Measurements from ENCODE around the gene LIPT2. TPM values are rescaled to one million over a fixed set of nuclear protein-coding genes. Genes with fewer than 3 reads are reported as not detected.

LIPT2 gene
- total RNA-seq, 1 experiment from 2014 or later = 9.3 TPM

DNA sequence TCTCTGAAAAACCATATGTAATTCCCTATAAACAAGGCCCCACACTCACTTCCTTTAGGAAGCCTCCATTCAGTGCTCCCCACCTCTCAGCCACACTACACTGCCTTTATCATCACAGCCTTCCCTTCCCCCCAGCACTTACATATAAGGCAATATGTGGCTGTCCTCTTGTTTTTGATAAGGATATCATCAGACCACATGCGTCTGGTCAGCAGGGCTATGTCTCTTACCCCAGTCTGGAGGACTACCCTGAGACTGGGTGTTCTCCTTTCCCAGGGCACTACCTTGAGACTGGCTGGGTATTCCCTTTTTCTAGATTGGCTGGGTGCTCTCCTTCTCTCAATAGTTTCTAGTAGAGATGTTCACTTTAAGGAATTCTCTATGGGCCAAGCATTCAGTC lies 33.9 kb downstream of the LIPT2 start (continued):
- no peak for TF ChIP-seq RELA (CRISPR knock-in tag; IDR thresholded peaks at IDR 0.05; ENCODE audit: borderline replicate concordance)

DNA sequence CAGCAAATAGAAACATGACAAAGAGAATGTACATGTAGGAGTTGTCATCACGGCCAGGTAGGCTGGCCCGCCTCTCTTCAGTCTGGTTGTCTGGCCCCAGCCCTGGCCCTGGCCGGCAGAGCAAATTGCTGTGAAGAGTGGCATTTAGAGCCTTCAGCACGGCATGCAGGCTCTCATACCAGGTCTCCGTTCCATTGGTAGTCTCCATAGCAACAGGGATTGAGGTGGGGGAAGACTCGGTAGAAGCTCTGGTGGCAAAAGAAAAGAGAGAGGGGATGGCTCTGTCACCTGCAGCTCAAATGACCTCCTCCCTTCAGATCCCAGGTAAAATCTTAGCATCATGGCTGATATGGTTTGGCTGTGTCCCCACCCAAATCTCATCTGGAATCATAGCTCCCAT lies 36.2 kb downstream of the LIPT2 start:
- Mint-ChIP-seq H3K27ac (no peak overlapping the region), H3K27me3 (ENCODE audit: low read depth) (no peaks in the 10 kb centered on the region; the same call in 1 of the 2 replicates), H3K36me3 (no peaks in the 10 kb centered on the region), H3K4me1 (peaks cover 3% of the 10 kb centered on the region), H3K4me3 (no peak overlapping the region), H3K9me3 (no peaks in the 10 kb centered on the region)
- DNase-seq (ENCODE audit: low spot score) (no peak), ATAC-seq (no peak)
- ChIA-PET POLR2A (no interaction called here), CTCF (interaction anchor here (1.9 kb wide), 1 partner anchor 113 kb away, joined by 10 read pairs; no protein-coding TSS in a partner anchor)
- TF ChIP-seq SMAD3 (CRISPR knock-in tag; IDR thresholded peaks at IDR 0.05; ENCODE audit: borderline replicate concordance) (no peak), NFATC4 (CRISPR knock-in tag; IDR thresholded peaks at IDR 0.05) (no peak), HMGA2 (CRISPR knock-in tag; IDR thresholded peaks at IDR 0.05) (no peak)

DNA sequence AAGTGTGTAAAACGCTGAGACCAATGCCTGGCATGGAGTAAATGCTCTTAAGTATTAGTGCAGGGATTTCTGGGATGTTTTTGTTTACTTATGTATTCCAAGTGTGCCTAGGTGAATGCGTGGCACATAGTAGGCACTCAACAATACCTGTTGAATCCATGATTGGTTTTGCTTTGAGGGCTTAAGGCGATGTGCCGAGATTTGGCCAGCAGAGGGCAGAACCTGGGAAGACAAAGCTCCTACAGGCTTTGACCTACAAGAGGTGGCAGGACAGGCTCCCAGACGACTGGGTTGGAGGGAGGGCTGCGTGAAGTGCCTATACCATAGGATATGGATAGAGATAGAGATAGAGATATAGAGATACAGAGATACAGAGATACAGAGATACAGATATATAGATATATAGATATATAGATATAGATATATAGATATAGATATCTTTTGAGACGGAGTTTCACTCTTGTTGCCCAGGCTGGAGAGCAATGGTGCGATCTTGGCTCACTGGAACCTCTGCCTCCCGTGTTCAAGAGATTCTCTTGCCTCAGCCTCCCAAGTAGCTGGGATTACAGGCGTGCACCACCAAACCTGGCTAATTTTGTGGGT lies 40.0 kb downstream of the LIPT2 start:
- peak; percentile 87 for DNase-seq (ENCODE audit: low spot score)
- no peak overlapping the region for H3K4me3 Mint-ChIP-seq
- TF ChIP-seq ZNF121 (CRISPR knock-in tag; IDR thresholded peaks at IDR 0.05) = 0 out of 2 replicates have a peak, but pooled peaks have one; percentile 7
- TF ChIP-seq ZNF263 (CRISPR knock-in tag; IDR thresholded peaks at IDR 0.05; ENCODE audit: low read depth) = no peak
- TF ChIP-seq, protein P1, sequence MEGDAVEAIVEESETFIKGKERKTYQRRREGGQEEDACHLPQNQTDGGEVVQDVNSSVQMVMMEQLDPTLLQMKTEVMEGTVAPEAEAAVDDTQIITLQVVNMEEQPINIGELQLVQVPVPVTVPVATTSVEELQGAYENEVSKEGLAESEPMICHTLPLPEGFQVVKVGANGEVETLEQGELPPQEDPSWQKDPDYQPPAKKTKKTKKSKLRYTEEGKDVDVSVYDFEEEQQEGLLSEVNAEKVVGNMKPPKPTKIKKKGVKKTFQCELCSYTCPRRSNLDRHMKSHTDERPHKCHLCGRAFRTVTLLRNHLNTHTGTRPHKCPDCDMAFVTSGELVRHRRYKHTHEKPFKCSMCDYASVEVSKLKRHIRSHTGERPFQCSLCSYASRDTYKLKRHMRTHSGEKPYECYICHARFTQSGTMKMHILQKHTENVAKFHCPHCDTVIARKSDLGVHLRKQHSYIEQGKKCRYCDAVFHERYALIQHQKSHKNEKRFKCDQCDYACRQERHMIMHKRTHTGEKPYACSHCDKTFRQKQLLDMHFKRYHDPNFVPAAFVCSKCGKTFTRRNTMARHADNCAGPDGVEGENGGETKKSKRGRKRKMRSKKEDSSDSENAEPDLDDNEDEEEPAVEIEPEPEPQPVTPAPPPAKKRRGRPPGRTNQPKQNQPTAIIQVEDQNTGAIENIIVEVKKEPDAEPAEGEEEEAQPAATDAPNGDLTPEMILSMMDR (IDR thresholded peaks at IDR 0.05) = peak; percentile 75
- no peaks in the 10 kb centered on the region for H3K36me3 Mint-ChIP-seq
- H3K9me3 Mint-ChIP-seq = no peaks in the 10 kb centered on the region
- POLR2A ChIA-PET = interaction anchor here (1.2 kb wide), 1 partner anchor 55 kb away, joined by 3 read pairs; the partner anchor contains the start of gene PGM2L1
- peak; percentile 87 for ATAC-seq
- H3K4me1 Mint-ChIP-seq = no peaks in the 10 kb centered on the region
- H3K27me3 Mint-ChIP-seq (ENCODE audit: low read depth) = no peaks in the 10 kb centered on the region; the same call in 1 of the 2 replicates
- CTCF ChIA-PET = interaction anchor here (0.6 to 8.6 kb wide), 29 partner anchors 9 to 669 kb away, joined by 3 to 212 read pairs (median 4); partner anchors contain the start of genes KCNE3, LIPT2, PGM2L1 and POLD3
- no peak overlapping the region for H3K27ac Mint-ChIP-seq

DNA sequence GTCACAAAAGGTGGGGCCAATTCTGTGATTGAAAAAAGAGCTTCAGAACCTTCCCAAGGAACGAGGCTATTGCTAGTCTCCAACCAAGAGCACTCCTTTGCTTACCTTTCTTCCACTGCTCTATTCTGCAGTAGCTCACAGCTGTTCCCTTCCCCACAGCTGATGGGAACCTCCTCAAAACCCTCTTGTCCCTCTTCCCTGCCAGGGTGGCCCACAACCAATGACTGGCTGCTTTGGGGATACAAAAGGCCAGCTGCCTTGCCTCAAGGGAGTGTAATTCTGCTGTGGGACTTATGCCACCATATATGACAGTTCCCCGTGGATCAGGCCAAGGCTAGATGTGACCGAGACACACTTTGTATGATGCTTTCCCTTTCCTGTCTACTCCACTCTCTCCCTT lies 41.2 kb downstream of the LIPT2 start:
- no peaks in the 10 kb centered on the region for H3K4me1 Mint-ChIP-seq
- POLR2A ChIA-PET = interaction anchor here (0.6 kb wide), 1 partner anchor 220 kb away, joined by 3 read pairs; no protein-coding TSS in a partner anchor
- H3K4me3 Mint-ChIP-seq = no peak overlapping the region
- H3K9me3 Mint-ChIP-seq = no peaks in the 10 kb centered on the region
- ATAC-seq (no peak), DNase-seq (ENCODE audit: low spot score) (no peak)
- no peaks in the 10 kb centered on the region for H3K36me3 Mint-ChIP-seq
- no peak overlapping the region for H3K27ac Mint-ChIP-seq
- no peaks in the 10 kb centered on the region; the same call in 1 of the 2 replicates for H3K27me3 Mint-ChIP-seq (ENCODE audit: low read depth)
- CTCF ChIA-PET = interaction anchor here (0.6 to 8.6 kb wide), 8 partner anchors 41 to 1281 kb away, joined by 3 to 212 read pairs (median 9); partner anchors contain the start of genes LIPT2 and PGM2L1
- TF ChIP-seq, protein P2, sequence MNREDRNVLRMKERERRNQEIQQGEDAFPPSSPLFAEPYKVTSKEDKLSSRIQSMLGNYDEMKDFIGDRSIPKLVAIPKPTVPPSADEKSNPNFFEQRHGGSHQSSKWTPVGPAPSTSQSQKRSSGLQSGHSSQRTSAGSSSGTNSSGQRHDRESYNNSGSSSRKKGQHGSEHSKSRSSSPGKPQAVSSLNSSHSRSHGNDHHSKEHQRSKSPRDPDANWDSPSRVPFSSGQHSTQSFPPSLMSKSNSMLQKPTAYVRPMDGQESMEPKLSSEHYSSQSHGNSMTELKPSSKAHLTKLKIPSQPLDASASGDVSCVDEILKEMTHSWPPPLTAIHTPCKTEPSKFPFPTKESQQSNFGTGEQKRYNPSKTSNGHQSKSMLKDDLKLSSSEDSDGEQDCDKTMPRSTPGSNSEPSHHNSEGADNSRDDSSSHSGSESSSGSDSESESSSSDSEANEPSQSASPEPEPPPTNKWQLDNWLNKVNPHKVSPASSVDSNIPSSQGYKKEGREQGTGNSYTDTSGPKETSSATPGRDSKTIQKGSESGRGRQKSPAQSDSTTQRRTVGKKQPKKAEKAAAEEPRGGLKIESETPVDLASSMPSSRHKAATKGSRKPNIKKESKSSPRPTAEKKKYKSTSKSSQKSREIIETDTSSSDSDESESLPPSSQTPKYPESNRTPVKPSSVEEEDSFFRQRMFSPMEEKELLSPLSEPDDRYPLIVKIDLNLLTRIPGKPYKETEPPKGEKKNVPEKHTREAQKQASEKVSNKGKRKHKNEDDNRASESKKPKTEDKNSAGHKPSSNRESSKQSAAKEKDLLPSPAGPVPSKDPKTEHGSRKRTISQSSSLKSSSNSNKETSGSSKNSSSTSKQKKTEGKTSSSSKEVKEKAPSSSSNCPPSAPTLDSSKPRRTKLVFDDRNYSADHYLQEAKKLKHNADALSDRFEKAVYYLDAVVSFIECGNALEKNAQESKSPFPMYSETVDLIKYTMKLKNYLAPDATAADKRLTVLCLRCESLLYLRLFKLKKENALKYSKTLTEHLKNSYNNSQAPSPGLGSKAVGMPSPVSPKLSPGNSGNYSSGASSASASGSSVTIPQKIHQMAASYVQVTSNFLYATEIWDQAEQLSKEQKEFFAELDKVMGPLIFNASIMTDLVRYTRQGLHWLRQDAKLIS (CRISPR knock-in tag; IDR thresholded peaks at IDR 0.05; ENCODE audit: borderline replicate concordance) = no peak
- TF ChIP-seq NFYB (CRISPR knock-in tag; conservative IDR thresholded peaks at IDR 0.05; ENCODE audit: low read depth) = no peak
- no peak for TF ChIP-seq NFATC4 (CRISPR knock-in tag; IDR thresholded peaks at IDR 0.05)
- TF ChIP-seq, protein P3, sequence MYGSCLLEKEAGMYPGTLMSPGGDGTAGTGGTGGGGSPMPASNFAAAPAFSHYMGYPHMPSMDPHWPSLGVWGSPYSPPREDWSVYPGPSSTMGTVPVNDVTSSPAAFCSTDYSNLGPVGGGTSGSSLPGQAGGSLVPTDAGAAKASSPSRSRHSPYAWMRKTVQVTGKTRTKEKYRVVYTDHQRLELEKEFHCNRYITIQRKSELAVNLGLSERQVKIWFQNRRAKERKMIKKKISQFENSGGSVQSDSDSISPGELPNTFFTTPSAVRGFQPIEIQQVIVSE (CRISPR knock-in tag; IDR thresholded peaks at IDR 0.05; ENCODE audit: borderline replicate concordance) = no peak
- no peak for TF ChIP-seq SP1 (CRISPR knock-in tag; conservative IDR thresholded peaks at IDR 0.05)
- TF ChIP-seq EMX1 (CRISPR knock-in tag; IDR thresholded peaks at IDR 0.05) = no peak
- TF ChIP-seq, protein P4, sequence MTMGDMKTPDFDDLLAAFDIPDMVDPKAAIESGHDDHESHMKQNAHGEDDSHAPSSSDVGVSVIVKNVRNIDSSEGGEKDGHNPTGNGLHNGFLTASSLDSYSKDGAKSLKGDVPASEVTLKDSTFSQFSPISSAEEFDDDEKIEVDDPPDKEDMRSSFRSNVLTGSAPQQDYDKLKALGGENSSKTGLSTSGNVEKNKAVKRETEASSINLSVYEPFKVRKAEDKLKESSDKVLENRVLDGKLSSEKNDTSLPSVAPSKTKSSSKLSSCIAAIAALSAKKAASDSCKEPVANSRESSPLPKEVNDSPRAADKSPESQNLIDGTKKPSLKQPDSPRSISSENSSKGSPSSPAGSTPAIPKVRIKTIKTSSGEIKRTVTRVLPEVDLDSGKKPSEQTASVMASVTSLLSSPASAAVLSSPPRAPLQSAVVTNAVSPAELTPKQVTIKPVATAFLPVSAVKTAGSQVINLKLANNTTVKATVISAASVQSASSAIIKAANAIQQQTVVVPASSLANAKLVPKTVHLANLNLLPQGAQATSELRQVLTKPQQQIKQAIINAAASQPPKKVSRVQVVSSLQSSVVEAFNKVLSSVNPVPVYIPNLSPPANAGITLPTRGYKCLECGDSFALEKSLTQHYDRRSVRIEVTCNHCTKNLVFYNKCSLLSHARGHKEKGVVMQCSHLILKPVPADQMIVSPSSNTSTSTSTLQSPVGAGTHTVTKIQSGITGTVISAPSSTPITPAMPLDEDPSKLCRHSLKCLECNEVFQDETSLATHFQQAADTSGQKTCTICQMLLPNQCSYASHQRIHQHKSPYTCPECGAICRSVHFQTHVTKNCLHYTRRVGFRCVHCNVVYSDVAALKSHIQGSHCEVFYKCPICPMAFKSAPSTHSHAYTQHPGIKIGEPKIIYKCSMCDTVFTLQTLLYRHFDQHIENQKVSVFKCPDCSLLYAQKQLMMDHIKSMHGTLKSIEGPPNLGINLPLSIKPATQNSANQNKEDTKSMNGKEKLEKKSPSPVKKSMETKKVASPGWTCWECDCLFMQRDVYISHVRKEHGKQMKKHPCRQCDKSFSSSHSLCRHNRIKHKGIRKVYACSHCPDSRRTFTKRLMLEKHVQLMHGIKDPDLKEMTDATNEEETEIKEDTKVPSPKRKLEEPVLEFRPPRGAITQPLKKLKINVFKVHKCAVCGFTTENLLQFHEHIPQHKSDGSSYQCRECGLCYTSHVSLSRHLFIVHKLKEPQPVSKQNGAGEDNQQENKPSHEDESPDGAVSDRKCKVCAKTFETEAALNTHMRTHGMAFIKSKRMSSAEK (CRISPR knock-in tag; IDR thresholded peaks at IDR 0.05; ENCODE audit: borderline replicate concordance) = no peak
- no peak for TF ChIP-seq PRRX2 (CRISPR knock-in tag; IDR thresholded peaks at IDR 0.05)
- TF ChIP-seq CBFB (CRISPR knock-in tag; IDR thresholded peaks at IDR 0.05; ENCODE audit: low read depth) = no peak
- no peak for TF ChIP-seq ZNF232 (CRISPR knock-in tag; IDR thresholded peaks at IDR 0.05)
- no peak for TF ChIP-seq ZNF121 (CRISPR knock-in tag; IDR thresholded peaks at IDR 0.05)
